ENCODE measurements around the gene RERE. TPM values are rescaled to one million over a fixed set of nuclear protein-coding genes. Genes with fewer than 3 reads are reported as not detected.
"Not testable (repeated sequence)": the region's sequence is repeated elsewhere in the genome, so short reads cannot be mapped to it uniquely, and the experiment has no call there.

Gene RERE
- total RNA-seq, 1 donor, result 55.0 TPM

DNA sequence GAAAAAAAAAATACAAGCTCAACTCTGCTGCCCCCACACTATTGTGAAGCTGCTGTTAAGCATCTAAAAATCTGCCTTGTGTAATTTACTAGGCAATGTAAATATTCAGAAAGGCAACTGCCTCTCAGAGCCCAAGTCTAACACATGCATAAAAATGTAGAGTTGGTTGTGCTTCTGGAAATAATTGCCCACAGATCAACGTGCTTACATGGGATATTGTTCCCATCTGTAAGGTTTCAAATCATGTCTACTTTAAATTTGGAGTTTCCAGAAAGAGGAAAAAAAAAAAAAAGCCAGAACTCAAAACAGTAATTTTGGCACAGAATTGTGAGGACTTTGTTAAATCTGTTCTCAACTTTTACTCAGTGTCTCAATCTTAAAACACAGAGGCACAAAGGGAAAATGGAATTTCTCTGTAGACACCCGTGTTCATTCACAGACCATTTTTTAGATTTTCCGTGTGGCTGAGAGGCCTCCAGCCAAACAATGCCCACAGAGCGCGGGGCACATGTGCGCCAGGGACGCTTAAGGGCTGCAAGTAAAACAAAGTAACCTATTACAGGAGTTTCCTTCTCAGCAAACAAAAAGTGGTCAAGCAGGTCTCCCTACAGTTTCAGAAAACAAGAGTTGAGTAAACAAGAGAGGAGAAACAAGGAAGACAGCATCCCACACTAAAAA is 115.5 kb downstream of the RERE start:
- Histone ChIP-seq H4K20me1 (ENCODE audit: insufficient read depth, low read length) (peaks cover 2% of the 10 kb centered on the region), H3K4me2 (ENCODE audit: insufficient read depth, low read length) (peak overlapping the region; percentile 76), H3K27me3 (ENCODE audit: insufficient read depth, low read length) (no peaks in the 10 kb centered on the region), H3K4me1 (ENCODE audit: insufficient read depth, low read length) (peaks cover 25% of the 10 kb centered on the region), H3K9me3 (ENCODE audit: low read depth, low read length) (no peaks in the 10 kb centered on the region), H3K79me2 (ENCODE audit: insufficient read depth, low read length) (peaks cover 55% of the 10 kb centered on the region), H2AFZ (ENCODE audit: low read length) (no peak overlapping the region), H3K27ac (ENCODE audit: low read depth, low read length) (peak overlapping the region; percentile 82), H3K36me3 (ENCODE audit: insufficient read depth, low read length) (no peaks in the 10 kb centered on the region), H3K4me3 (ENCODE audit: insufficient read depth, low read length) (peak overlapping the region; percentile 77)
- DNase-seq (ENCODE audit: insufficient read length, low spot score, missing footprints), result peak; percentile 65
- TF ChIP-seq, protein P1, sequence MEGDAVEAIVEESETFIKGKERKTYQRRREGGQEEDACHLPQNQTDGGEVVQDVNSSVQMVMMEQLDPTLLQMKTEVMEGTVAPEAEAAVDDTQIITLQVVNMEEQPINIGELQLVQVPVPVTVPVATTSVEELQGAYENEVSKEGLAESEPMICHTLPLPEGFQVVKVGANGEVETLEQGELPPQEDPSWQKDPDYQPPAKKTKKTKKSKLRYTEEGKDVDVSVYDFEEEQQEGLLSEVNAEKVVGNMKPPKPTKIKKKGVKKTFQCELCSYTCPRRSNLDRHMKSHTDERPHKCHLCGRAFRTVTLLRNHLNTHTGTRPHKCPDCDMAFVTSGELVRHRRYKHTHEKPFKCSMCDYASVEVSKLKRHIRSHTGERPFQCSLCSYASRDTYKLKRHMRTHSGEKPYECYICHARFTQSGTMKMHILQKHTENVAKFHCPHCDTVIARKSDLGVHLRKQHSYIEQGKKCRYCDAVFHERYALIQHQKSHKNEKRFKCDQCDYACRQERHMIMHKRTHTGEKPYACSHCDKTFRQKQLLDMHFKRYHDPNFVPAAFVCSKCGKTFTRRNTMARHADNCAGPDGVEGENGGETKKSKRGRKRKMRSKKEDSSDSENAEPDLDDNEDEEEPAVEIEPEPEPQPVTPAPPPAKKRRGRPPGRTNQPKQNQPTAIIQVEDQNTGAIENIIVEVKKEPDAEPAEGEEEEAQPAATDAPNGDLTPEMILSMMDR (IDR thresholded peaks at IDR 0.05; ENCODE audit: extremely low read depth, low read depth, low read length), result no peak

DNA sequence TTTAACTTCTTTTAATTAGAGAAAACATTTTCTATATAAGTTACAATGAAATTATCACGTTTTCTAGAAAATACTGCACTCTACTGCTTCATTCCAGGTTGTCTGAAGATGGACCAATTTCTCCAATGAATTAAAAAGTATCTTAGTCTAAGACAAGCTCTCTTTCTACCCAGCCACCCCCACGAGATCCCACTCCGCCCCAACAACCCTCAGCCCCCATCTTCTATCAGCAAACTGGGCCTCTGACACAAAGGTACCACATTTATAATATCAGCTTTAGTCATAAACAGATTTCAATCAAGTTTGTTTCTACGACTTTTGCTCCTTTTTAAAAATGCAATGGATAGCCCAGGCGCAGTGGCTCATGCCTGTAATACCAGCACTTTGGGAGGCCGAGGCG is 117.8 kb downstream of the RERE start:
- Histone ChIP-seq H4K20me1 (ENCODE audit: insufficient read depth, low read length) (peaks cover 4% of the 10 kb centered on the region), H3K27ac (ENCODE audit: low read depth, low read length) (no peak overlapping the region), H3K4me3 (ENCODE audit: insufficient read depth, low read length) (no peak overlapping the region), H3K27me3 (ENCODE audit: insufficient read depth, low read length) (no peaks in the 10 kb centered on the region), H3K4me1 (ENCODE audit: insufficient read depth, low read length) (peaks cover 25% of the 10 kb centered on the region), H3K79me2 (ENCODE audit: insufficient read depth, low read length) (peaks cover 71% of the 10 kb centered on the region), H2AFZ (ENCODE audit: low read length) (no peak overlapping the region), H3K4me2 (ENCODE audit: insufficient read depth, low read length) (no peak overlapping the region), H3K9me3 (ENCODE audit: low read depth, low read length) (no peaks in the 10 kb centered on the region), H3K36me3 (ENCODE audit: insufficient read depth, low read length) (no peaks in the 10 kb centered on the region)
- TF ChIP-seq, protein P1 (IDR thresholded peaks at IDR 0.05; ENCODE audit: extremely low read depth, low read depth, low read length), result no peak
- DNase-seq (ENCODE audit: insufficient read length, low spot score, missing footprints), result no peak

DNA sequence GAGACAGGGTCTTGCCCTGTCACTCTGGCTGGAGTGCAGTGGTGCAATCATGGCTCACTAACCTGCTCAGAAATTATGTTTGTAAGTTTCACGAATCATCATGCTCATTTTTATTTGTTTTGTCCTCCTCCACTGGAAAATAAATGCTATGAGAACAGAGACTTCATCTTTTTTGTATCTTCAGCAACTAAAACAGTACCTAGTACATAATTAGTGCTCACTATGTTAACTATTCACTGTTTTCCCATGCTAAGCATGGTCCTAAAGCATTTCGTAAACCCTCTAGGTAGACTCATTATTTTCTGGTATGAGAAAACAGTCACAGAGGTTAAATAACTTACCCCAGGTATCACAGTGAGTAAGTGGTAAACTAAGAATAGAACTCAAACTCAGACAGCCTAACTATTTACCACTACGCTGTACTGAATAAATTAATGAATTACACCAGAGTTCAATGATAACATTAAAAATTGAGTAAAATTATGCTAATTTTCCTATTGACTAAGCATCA is 118.4 kb downstream of the RERE start:
- Histone ChIP-seq H3K79me2 (ENCODE audit: insufficient read depth, low read length) (peaks cover 75% of the 10 kb centered on the region), H3K4me1 (ENCODE audit: insufficient read depth, low read length) (peaks cover 24% of the 10 kb centered on the region), H3K36me3 (ENCODE audit: insufficient read depth, low read length) (no peaks in the 10 kb centered on the region), H3K27me3 (ENCODE audit: insufficient read depth, low read length) (no peaks in the 10 kb centered on the region), H4K20me1 (ENCODE audit: insufficient read depth, low read length) (peaks cover 4% of the 10 kb centered on the region), H3K4me2 (ENCODE audit: insufficient read depth, low read length) (no peak overlapping the region), H3K27ac (ENCODE audit: low read depth, low read length) (no peak overlapping the region), H2AFZ (ENCODE audit: low read length) (no peak overlapping the region), H3K9me3 (ENCODE audit: low read depth, low read length) (no peaks in the 10 kb centered on the region), H3K4me3 (ENCODE audit: insufficient read depth, low read length) (no peak overlapping the region)
- no peak for DNase-seq (ENCODE audit: insufficient read length, low spot score, missing footprints)
- TF ChIP-seq, protein P1 (IDR thresholded peaks at IDR 0.05; ENCODE audit: extremely low read depth, low read depth, low read length), result no peak

DNA sequence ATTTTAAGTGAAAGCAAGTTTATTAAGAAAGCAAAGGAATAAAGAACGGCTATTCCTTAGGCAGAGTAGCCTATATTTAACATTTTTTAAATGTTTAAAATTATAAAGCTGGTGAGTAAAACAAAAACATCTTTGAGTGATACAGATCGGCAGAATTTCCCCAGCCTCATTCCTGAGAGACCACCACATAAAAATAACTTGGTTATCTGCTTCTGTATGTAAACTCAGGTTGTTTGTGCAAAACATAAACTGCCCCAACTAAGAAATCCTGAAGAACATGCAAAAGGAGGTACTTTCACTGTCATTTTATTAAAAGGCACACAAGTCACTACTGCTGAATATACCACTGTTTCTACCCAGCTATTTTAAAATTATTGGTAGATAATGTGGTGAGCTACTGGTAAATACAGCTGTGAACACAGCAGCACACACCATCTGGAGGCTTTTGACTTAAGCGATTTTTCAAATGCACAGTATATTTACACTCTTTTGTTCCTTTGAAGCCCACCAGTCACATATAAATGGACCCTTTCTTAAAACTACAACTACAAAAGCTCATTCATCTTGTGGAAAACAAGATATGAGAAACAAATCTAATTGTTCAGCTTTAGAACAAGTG is 119.3 kb downstream of the RERE start:
- H2AFZ ChIP-seq (ENCODE audit: low read length), result no peak overlapping the region
- H3K4me3 ChIP-seq (ENCODE audit: insufficient read depth, low read length), result no peak overlapping the region
- H3K36me3 ChIP-seq (ENCODE audit: insufficient read depth, low read length), result no peaks in the 10 kb centered on the region
- H3K4me2 ChIP-seq (ENCODE audit: insufficient read depth, low read length), result no peak overlapping the region
- TF ChIP-seq, protein P1 (IDR thresholded peaks at IDR 0.05; ENCODE audit: extremely low read depth, low read depth, low read length), result no peak
- H3K4me1 ChIP-seq (ENCODE audit: insufficient read depth, low read length), result peaks cover 18% of the 10 kb centered on the region
- no peaks in the 10 kb centered on the region for H3K9me3 ChIP-seq (ENCODE audit: low read depth, low read length)
- H4K20me1 ChIP-seq (ENCODE audit: insufficient read depth, low read length), result peaks cover 4% of the 10 kb centered on the region
- no peak overlapping the region for H3K27ac ChIP-seq (ENCODE audit: low read depth, low read length)
- peaks cover 83% of the 10 kb centered on the region for H3K79me2 ChIP-seq (ENCODE audit: insufficient read depth, low read length)
- H3K27me3 ChIP-seq (ENCODE audit: insufficient read depth, low read length), result no peaks in the 10 kb centered on the region
- DNase-seq (ENCODE audit: insufficient read length, low spot score, missing footprints), result no peak

DNA sequence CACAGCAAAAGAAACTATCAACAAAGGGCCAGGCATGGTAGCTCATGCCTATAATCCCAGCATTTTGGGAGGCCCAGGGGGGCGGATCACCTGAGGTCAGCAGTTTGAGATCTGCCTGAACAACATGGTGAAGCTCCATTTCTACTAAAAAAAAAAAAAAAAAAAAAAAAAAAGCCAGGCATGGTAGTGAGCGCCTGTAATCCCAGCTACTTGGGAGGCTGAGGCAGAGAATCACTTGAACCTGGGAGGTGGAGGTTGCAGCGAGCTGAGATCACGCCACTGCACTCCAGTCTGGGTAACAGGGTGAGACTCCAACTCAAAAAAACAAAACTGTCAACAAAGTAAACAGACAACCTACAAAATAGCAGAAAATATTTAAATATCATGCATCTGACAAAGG is 122.0 kb downstream of the RERE start:
- H3K79me2 ChIP-seq (ENCODE audit: insufficient read depth, low read length), result peaks cover 87% of the 10 kb centered on the region
- not testable (repeated sequence) for H2AFZ ChIP-seq (ENCODE audit: low read length); H4K20me1 ChIP-seq (ENCODE audit: insufficient read depth, low read length); H3K4me2 ChIP-seq (ENCODE audit: insufficient read depth, low read length); DNase-seq (ENCODE audit: insufficient read length, low spot score, missing footprints); H3K27ac ChIP-seq (ENCODE audit: low read depth, low read length); H3K4me3 ChIP-seq (ENCODE audit: insufficient read depth, low read length); H3K27me3 ChIP-seq (ENCODE audit: insufficient read depth, low read length); H3K36me3 ChIP-seq (ENCODE audit: insufficient read depth, low read length); H3K4me1 ChIP-seq (ENCODE audit: insufficient read depth, low read length); H3K9me3 ChIP-seq (ENCODE audit: low read depth, low read length)

Data from osteoblast (primary cell).